Esophagus mucosa (tissue), 1 donor: ENCODE data around the gene IFNB1. TPM values are rescaled to one million over a fixed set of nuclear protein-coding genes. Genes with fewer than 3 reads are reported as not detected.

Experiments used
- ATAC-seq: fragments of 200-7000 bp; cut with Tn5 transposase; one replicate; pipeline ENCODE4 v1.9.1; 2020
- total RNA-seq: library from RNA; stranded (reverse); gene quantifications from one replicate; pipeline ENCODE4 v1.2.4, GENCODE V29; 2023
- donor health status: DM: yes; HTN: yes; CAD: no.

IFNB1 gene
- total RNA-seq, 1 donor from 2014 or later, result not detected

- ATAC-seq, result no peak
These were observed 16.7 kb downstream of the IFNB1 start for GRCh38 chr9:21060919-21061561.

GRCh38 chr9:21056931-21057330, 20.8 kb downstream of the IFNB1 start:
- peak; percentile 73 for ATAC-seq

- no peak for ATAC-seq
These were observed 23.9 kb downstream of the IFNB1 start for GRCh38 chr9:21053851-21054250.

GRCh38 chr9:21047281-21047691, 30.5 kb downstream of the IFNB1 start:
- no peak for ATAC-seq

GRCh38 chr9:21043841-21044240, 33.9 kb downstream of the IFNB1 start:
- no peak for ATAC-seq

GRCh38 chr9:21042466-21042865, 35.3 kb downstream of the IFNB1 start:
- no peak for ATAC-seq

GRCh38 chr9:21039302-21039701, 38.4 kb downstream of the IFNB1 start:
- no peak for ATAC-seq

- ATAC-seq, result no peak
These were observed 40.5 kb downstream of the IFNB1 start for GRCh38 chr9:21037278-21037677.

- ATAC-seq, result no peak
These were observed 45.9 kb downstream of the IFNB1 start for GRCh38 chr9:21031808-21032183.

- ATAC-seq, result peak; percentile 90
These were observed 46.5 kb downstream of the IFNB1 start, which contains the start of gene HACD4 for GRCh38 chr9:21031091-21031807. Gene HACD4 (minus strand): TSS chr9:21031640. CDS start chr9:21031590, 50 bp downstream.

GRCh38 chr9:21030389-21031035, 47.2 kb downstream of the IFNB1 start:
- peak; percentile 67 for ATAC-seq

- ATAC-seq, result no peak
These were observed 48.1 kb downstream of the IFNB1 start for GRCh38 chr9:21029661-21030060.

- no peak for ATAC-seq
These were observed 49.3 kb downstream of the IFNB1 start for GRCh38 chr9:21028466-21028865.

- no peak for ATAC-seq
These were observed 50.4 kb downstream of the IFNB1 start for GRCh38 chr9:21027295-21027694.

Other genes with a start within 250 kb of the IFNB1 start
- 1.6 TPM for gene HACD4, start 46.3 kb downstream of the IFNB1 start, total RNA-seq
- not detected for gene IFNW1, start 63.9 kb upstream of the IFNB1 start, total RNA-seq
- not detected for gene IFNA21, start 88.7 kb upstream of the IFNB1 start, total RNA-seq
- gene IFNA4, start 109.6 kb upstream of the IFNB1 start, total RNA-seq, result not detected
- not detected for gene IFNA7, start 124.3 kb upstream of the IFNB1 start, total RNA-seq
- not detected for gene IFNA10, start 129.2 kb upstream of the IFNB1 start, total RNA-seq
- not detected for gene IFNA16, start 139.4 kb upstream of the IFNB1 start, total RNA-seq
- not detected for gene IFNA17, start 150.3 kb upstream of the IFNB1 start, total RNA-seq
- gene IFNA14, start 162.1 kb upstream of the IFNB1 start, total RNA-seq, result not detected
- not detected for gene IFNA5, start 227.4 kb upstream of the IFNB1 start, total RNA-seq